GM12864 (cell line): ENCODE measurements around the gene SLC37A1.

Experiments used
- DNase-seq: peaks from one replicate; pipeline ENCODE4 v3.0.0-alpha.2; 2011; ENCODE audit warnings: low read depth
- H3K4me3 ChIP-seq: 2 replicates; pipeline ENCODE4 v1.5.1; 2011; ENCODE audit warnings: mild to moderate bottlenecking, low read depth, low read length, control low read depth
- TF ChIP-seq, protein P1 (sequence below): IDR thresholded peaks from 2 replicates; pipeline ENCODE4 v1.5.1; 2011; ENCODE audit warnings: low read depth, mild to moderate bottlenecking, moderate library complexity, low read length, control low read depth, inconsistent platforms; ENCODE audit errors: missing control alignments

SLC37A1 gene

DNA sequence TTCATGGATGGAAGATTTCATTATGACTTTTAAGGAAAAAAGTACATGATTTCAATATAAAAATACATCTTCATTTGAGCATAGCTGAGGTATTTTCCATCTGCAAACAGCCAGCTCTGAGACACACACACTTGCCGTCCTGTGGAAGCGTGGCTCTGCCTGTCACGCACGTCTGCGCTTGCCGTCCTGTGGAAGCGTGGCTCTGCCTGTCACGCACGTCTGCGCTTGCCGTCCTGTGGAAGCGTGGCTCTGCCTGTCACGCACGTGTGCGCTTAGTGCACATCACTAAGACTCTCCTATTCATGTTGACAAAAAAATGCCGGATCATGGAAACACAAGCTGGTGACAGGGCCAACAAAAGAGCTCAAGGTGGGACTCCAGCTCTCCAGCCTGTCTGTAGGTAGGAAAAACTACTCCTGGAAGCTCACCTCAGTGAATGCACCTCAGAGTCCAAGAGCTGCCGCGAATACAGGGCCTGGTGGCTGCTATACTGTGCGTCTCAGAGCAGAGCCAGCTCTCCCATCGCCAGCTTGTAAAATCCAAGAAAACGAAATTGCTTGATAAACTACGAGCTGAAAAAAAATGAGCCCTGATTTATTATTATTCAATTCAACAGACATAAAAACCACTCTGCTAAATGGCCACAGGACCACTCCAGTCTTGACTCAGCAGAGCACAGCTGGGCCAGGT is 69.3 kb downstream of the SLC37A1 start:
- TF ChIP-seq, protein P1, sequence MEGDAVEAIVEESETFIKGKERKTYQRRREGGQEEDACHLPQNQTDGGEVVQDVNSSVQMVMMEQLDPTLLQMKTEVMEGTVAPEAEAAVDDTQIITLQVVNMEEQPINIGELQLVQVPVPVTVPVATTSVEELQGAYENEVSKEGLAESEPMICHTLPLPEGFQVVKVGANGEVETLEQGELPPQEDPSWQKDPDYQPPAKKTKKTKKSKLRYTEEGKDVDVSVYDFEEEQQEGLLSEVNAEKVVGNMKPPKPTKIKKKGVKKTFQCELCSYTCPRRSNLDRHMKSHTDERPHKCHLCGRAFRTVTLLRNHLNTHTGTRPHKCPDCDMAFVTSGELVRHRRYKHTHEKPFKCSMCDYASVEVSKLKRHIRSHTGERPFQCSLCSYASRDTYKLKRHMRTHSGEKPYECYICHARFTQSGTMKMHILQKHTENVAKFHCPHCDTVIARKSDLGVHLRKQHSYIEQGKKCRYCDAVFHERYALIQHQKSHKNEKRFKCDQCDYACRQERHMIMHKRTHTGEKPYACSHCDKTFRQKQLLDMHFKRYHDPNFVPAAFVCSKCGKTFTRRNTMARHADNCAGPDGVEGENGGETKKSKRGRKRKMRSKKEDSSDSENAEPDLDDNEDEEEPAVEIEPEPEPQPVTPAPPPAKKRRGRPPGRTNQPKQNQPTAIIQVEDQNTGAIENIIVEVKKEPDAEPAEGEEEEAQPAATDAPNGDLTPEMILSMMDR, result no peak
- DNase-seq, result no peak
- H3K4me3 ChIP-seq, result no peak overlapping the region

DNA sequence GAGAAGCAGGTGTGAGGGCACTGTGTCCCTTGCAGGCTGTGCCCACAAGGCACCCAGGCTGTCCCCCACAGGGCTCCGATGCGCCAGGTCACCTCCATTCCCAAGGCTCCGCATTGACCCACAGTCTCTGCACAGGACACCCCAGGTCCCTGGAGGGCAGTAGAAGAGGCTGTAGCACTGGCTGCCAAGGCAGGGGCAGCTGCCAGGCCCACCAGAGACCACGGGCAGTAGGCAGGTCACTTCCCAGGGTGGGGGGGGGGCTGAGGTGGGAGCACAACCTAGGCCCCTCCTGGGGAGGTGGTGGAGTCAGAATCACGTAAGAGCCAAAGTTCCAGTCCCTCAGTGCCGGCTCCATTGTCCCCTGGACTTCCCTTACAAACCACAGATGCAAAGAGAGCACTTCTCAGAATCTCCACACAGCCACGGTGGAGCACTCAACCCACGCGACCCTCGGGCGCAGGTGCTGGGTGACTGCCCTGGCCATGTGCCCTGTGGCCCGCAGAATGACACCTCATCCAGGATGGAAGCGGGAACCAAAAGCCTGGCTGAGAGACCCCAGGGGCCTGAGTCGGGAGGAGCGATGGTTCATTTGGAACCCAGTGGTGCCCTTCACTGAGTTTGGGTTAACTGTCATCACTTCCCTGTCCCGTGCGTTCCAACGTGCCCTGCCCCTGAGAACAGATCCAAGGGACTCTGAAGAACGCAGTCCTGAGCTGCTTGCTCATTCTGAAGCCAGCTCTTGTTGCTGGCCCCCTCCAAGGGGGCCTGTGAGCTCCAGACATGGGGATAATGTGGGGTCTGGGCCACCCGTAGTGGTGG is 70.0 kb downstream of the SLC37A1 start:
- TF ChIP-seq, protein P1, result no peak
- DNase-seq, result no peak
- H3K4me3 ChIP-seq, result no peak overlapping the region

DNA sequence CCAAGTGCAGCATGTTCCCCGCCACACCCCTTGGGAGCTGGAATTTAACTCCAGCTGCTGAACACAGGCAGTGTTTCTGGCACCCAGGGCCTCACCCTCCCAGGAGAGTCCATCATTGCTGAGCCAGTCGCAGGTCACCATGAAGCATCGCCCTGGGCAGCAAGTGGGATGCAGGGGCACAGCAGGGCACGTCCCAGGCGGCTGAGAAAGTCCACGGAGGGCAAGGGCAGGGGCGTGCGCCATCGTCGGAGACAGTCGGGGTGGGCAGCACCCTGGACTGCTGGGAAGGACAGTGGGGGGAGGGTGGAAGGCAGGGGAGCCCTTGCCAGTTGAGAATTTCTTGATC is 70.6 kb downstream of the SLC37A1 start:
- H3K4me3 ChIP-seq, result no peak overlapping the region
- no peak for DNase-seq
- TF ChIP-seq, protein P1, result no peak

DNA sequence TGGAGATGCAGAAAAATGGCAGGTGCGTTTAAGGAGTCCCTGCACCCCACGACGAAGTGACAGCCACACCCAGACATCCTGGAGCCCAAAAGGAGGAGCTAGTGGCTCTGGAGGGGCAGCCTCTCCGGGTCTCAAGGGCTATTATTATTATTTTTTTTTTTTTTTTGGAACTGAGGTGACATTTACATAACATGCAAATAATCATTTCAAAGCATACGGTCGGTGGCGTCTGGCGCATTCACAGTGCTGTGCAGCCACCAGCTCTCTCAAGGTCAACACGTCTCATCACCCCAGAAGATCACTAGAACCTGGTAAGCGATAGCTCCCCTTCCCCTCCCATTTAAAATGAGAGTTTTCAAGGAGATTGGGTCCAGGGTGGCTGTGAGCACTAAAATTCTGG is 72.2 kb downstream of the SLC37A1 start:
- TF ChIP-seq, protein P1, result no peak
- no peak for DNase-seq
- H3K4me3 ChIP-seq, result no peak overlapping the region

DNA sequence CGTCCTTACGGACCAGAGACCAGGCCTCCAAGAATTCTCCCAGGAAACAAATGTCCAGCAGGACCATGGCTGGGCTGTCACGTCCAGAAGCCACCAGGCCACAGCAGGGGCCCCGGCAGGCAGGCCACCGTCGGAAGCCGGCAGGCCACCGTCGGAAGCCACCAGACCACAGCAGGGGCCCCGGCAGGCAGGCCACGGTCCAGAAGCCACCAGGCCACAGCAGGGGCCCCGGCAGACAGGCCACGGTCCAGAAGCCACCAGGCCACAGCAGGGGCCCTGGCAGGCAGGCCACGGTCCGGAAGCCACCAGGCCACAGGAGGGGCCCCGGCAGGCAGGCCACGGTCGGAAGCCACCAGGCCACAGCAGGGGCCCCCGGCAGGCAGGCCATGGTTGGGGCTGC is 72.8 kb downstream of the SLC37A1 start:
- no peak for DNase-seq
- no peak overlapping the region for H3K4me3 ChIP-seq
- TF ChIP-seq, protein P1, result no peak

DNA sequence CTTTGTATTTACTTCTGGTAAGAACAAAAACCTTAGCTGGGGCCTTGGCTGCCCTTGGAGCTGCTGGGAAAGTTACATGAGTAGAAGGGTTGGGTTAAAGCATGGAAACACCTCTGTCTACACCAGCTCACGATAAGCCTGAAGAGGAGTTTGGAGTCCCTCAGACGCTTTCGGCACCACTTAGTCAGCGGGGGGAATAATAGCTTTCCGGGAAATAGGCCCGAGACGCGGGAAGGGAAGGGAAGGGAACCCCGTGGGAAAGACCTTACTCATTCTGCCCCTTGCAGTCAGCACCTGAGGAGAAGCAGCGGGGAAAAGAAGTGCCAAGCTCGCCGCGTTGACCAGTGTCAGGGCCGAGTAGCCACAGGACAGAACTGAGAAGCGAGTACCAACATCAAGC is 73.4 kb downstream of the SLC37A1 start:
- TF ChIP-seq, protein P1, result no peak
- H3K4me3 ChIP-seq, result no peak overlapping the region
- no peak for DNase-seq
